ENCODE data around the gene SLC25A28.
A peak's percentile ranks its signal among the peaks of the same experiment; 100 is the strongest.

Gene SLC25A28
- long read RNA-seq, donor 1, transcript SLC25A28-201 (4 exons, 1,451 nt): major isoform, 10 of 17 reads
- long read RNA-seq, donor 1, partial matches to known transcripts: 7 of 17 reads
- long read RNA-seq, donor 1, other reads (novel, unspliced or antisense): 0 of 17 reads
- long read RNA-seq, donor 2, partial matches to known transcripts: 0 of 1 reads
- long read RNA-seq, donor 2, other reads (novel, unspliced or antisense): 0 of 1 reads
- long read RNA-seq, donor 3, partial matches to known transcripts: 5 of 8 reads
- long read RNA-seq, donor 3, other reads (novel, unspliced or antisense): 0 of 8 reads
- long read RNA-seq, donor 4, partial matches to known transcripts: 0 of 4 reads
- long read RNA-seq, donor 4, other reads (novel, unspliced or antisense): 0 of 4 reads
- long read RNA-seq, donor 5, transcript SLC25A28-201 (4 exons, 1,451 nt): major isoform, 11 of 27 reads
- long read RNA-seq, donor 5, partial matches to known transcripts: 8 of 27 reads
- long read RNA-seq, donor 5, other reads (novel, unspliced or antisense): 6 of 27 reads
- long read RNA-seq, donor 6, transcript SLC25A28-201 (4 exons, 1,451 nt): major isoform, 6 of 7 reads
- long read RNA-seq, donor 6, partial matches to known transcripts: 0 of 7 reads
- long read RNA-seq, donor 6, other reads (novel, unspliced or antisense): 0 of 7 reads
- long read RNA-seq, donor 7, transcript SLC25A28-201 (4 exons, 1,451 nt): major isoform, 11 of 19 reads
- long read RNA-seq, donor 7, partial matches to known transcripts: 6 of 19 reads
- long read RNA-seq, donor 7, other reads (novel, unspliced or antisense): 0 of 19 reads
- long read RNA-seq, donor 8, partial matches to known transcripts: 9 of 14 reads
- long read RNA-seq, donor 8, other reads (novel, unspliced or antisense): 0 of 14 reads

GRCh38 chr10:99619851-99620710, at the start of gene SLC25A28:
Gene SLC25A28 (minus strand): TSS chr10:99620439. CDS start chr10:99620335, 104 bp downstream.
- peak; percentile 50 for DNase-seq

GRCh38 chr10:99667108-99667751, 47.0 kb upstream of the SLC25A28 start:
- no peak for DNase-seq

- DNase-seq: no peak
These were observed 45.1 kb upstream of the SLC25A28 start for GRCh38 chr10:99665304-99665703.

- DNase-seq: no peak
These were observed 41.1 kb upstream of the SLC25A28 start for GRCh38 chr10:99661377-99661763.

- DNase-seq: no peak
These were observed 40.6 kb upstream of the SLC25A28 start for GRCh38 chr10:99660662-99661376.

- no peak for DNase-seq
These were observed 39.7 kb upstream of the SLC25A28 start for GRCh38 chr10:99659868-99660366.

- DNase-seq: peak; percentile 82
These were observed 39.0 kb upstream of the SLC25A28 start, which contains the start of gene ENTPD7 for GRCh38 chr10:99659031-99659867. Gene ENTPD7 (plus strand): TSS chr10:99659509. CDS start chr10:99659957, 448 bp downstream.

GRCh38 chr10:99658622-99659030, 38.4 kb upstream of the SLC25A28 start:
- no peak for DNase-seq

GRCh38 chr10:99656199-99657064, 36.2 kb upstream of the SLC25A28 start:
- no peak for DNase-seq

- no peak for DNase-seq
These were observed 34.3 kb upstream of the SLC25A28 start for GRCh38 chr10:99654390-99655175.

- no peak for DNase-seq
These were observed 32.7 kb upstream of the SLC25A28 start for GRCh38 chr10:99652800-99653390.

- no peak for DNase-seq
These were observed 28.5 kb upstream of the SLC25A28 start for GRCh38 chr10:99648717-99649116.

GRCh38 chr10:99647601-99648151, 27.4 kb upstream of the SLC25A28 start:
- no peak for DNase-seq

GRCh38 chr10:99633832-99634231, 13.6 kb upstream of the SLC25A28 start:
- DNase-seq: no peak

GRCh38 chr10:99631496-99631895, 11.3 kb upstream of the SLC25A28 start:
- DNase-seq: no peak

- DNase-seq: no peak
These were observed 10.8 kb upstream of the SLC25A28 start for GRCh38 chr10:99630991-99631390.

- DNase-seq: no peak
These were observed 10.2 kb upstream of the SLC25A28 start for GRCh38 chr10:99630433-99630832.

Data from right kidney (tissue), 9 donors.